Mononuclear cell (primary cell): ENCODE data around the gene CYP2J2. TPM values are rescaled to one million over a fixed set of nuclear protein-coding genes. Genes with fewer than 3 reads are reported as not detected.

Experiments
- H3K27me3 ChIP-seq: 2 replicates; pipeline ENCODE4 v1.6.0; 2011; ENCODE audit warnings: low read length, control low read depth; ENCODE audit not compliant: insufficient read depth
- H3K4me1 ChIP-seq: 2 replicates; pipeline ENCODE4 v1.5.1; 2011; ENCODE audit warnings: mild to moderate bottlenecking, low read length, control low read depth; ENCODE audit not compliant: insufficient read depth
- H3K4me3 ChIP-seq: 2 replicates; pipeline ENCODE4 v1.5.1; 2011; ENCODE audit warnings: mild to moderate bottlenecking, low read length, moderate library complexity
- H3K9me3 ChIP-seq: 2 replicates; pipeline ENCODE4 v1.5.1; 2011; ENCODE audit warnings: low read depth, mild to moderate bottlenecking, control low read depth, low read length
- total RNA-seq: library from RNA; depleted of rRNA; stranded (reverse); fragments of >200 nt; gene quantifications from one replicate; pipeline ENCODE4 v1.2.3, GENCODE V29; 2012

CYP2J2 gene
- total RNA-seq, 1 donor: 0.10 TPM

GRCh38 chr1:59901770-59902388 lies 24.7 kb downstream of the CYP2J2 start:
- Histone ChIP-seq H3K27me3 (no peaks in the 10 kb centered on the region), H3K4me3 (no peak overlapping the region), H3K4me1 (no peaks in the 10 kb centered on the region), H3K9me3 (no peaks in the 10 kb centered on the region)

GRCh38 chr1:59900640-59901039 lies 25.9 kb downstream of the CYP2J2 start:
- Histone ChIP-seq H3K9me3 (no peaks in the 10 kb centered on the region), H3K4me3 (no peak overlapping the region), H3K4me1 (no peaks in the 10 kb centered on the region), H3K27me3 (no peaks in the 10 kb centered on the region)

DNA sequence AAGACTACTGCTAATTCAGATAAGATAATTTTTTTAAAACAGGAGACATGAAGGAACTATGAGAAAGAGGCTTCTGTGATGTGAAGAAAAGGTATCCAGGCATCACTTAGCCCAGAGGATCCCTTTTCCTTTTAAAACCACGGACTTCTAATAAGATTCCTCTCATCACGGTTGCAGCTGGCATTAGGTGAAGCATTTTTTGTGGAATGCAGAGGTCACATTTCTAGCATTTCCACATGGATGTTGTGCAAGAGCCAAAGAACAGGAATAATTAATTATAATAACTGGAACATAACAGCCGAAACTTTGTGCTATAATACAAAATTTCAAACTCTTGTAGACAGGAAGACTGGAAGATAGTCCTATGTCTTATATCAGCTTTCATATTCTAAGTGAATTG lies 27.6 kb downstream of the CYP2J2 start:
- Histone ChIP-seq H3K27me3 (no peaks in the 10 kb centered on the region), H3K4me1 (no peaks in the 10 kb centered on the region), H3K4me3 (no peak overlapping the region), H3K9me3 (no peaks in the 10 kb centered on the region)

DNA sequence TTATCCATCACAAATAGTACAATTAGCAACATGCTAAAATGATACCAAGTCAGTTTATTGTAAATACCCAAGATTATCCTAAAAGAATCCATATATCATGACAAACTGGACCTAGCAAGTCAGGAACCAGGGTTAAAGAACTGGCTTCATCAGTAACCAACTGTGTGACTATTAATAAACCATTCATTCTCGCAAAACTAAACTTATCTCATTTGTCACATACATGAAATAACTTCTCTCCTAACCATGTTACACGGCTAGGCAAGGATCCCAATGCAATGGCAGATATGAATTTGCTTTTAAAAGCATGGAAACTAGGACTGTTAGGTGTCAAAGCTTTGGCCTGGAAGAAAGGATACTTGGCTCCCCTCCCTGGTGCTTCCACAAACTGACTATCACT lies 29.4 kb downstream of the CYP2J2 start:
- Histone ChIP-seq H3K4me3 (no peak overlapping the region), H3K9me3 (no peaks in the 10 kb centered on the region), H3K4me1 (no peaks in the 10 kb centered on the region), H3K27me3 (no peaks in the 10 kb centered on the region)

DNA sequence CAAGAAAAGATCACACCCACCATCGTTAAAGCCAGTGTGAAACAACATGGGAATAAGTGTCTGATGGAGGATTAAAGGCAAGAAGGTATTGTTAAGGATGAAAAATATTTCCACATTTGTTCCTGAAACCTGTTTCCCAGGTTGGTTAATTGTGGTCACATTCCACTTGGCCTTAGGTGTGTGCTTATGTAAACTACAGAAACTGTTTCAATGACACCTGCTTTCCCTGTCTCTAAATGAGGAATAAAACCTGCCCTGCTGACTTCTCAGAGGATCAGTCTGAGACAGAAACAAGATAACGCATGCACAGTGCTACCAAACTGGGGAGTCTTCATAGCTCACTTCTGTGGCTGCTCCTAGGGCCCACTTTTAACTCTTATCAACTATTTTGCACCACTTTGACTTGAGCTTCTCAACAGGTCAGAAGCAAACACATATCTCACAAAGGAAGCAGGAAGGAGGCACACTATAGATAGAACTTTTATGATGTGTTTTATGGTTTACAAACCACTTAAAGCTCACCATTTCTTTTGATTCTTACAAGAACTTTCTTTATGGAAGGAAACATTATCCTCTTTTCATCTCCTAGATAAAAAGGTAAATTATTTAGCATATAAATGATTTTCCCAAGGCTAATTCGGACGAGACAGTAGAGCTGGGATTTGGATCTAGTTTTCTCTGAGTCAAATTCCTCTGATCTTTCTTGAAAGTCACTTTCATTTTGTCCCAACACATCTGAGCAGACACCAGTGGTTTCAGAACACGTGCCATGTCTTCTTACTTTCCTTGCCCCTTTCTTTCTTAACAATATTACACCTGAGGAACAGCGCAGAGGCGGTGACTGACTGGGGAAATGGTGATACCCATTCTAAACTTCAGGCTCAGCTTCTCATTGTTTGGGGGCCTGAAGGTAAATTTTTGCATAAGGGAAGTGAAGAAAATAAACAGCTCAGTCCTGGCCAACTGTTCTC lies 33.4 kb downstream of the CYP2J2 start:
- Histone ChIP-seq H3K27me3 (no peaks in the 10 kb centered on the region), H3K4me3 (no peak overlapping the region), H3K4me1 (no peaks in the 10 kb centered on the region), H3K9me3 (no peaks in the 10 kb centered on the region)

- no peaks in the 10 kb centered on the region for H3K9me3 ChIP-seq
- no peaks in the 10 kb centered on the region for H3K27me3 ChIP-seq
- H3K4me3 ChIP-seq: no peak overlapping the region
Observed at GRCh38 chr1:59885160-59885832, 41.3 kb downstream of the CYP2J2 start.

GRCh38 chr1:59880735-59881134 lies 45.8 kb downstream of the CYP2J2 start:
- no peaks in the 10 kb centered on the region for H3K27me3 ChIP-seq
- H3K4me3 ChIP-seq: no peak overlapping the region
- H3K4me1 ChIP-seq: no peaks in the 10 kb centered on the region
- peaks cover 9% of the 10 kb centered on the region for H3K9me3 ChIP-seq

More at GRCh38 chr1:59885160-59885832, 41.3 kb downstream of the CYP2J2 start:
- H3K4me1 ChIP-seq: no peaks in the 10 kb centered on the region

- Histone ChIP-seq H3K9me3 (peaks cover 9% of the 10 kb centered on the region), H3K4me3 (no peak overlapping the region), H3K27me3 (no peaks in the 10 kb centered on the region), H3K4me1 (no peaks in the 10 kb centered on the region)
Observed at GRCh38 chr1:59879996-59880505, 46.5 kb downstream of the CYP2J2 start.

DNA sequence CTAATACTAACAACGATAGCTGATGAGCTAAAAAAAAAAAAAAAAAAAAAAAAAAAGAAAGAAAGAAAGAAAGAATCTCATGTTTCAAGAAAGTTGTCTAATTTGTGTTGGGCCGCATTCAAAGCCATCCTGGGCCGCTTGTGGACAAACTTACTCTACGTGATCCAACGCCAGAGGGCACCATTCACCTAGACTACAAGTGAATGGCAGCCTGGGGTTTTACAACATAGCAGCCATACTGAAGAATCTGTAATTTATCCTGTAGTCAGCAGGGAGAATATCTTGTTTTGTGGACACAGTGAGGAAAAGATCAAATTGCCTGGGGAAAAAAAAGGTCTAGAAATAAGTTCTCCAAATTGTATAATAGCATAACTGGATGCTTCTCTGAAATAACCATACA lies 47.0 kb downstream of the CYP2J2 start:
- H3K9me3 ChIP-seq: peaks cover 9% of the 10 kb centered on the region
- H3K4me1 ChIP-seq: no peaks in the 10 kb centered on the region
- H3K27me3 ChIP-seq: no peaks in the 10 kb centered on the region
- no peak overlapping the region for H3K4me3 ChIP-seq

GRCh38 chr1:59878370-59878769 lies 48.2 kb downstream of the CYP2J2 start:
- Histone ChIP-seq H3K4me1 (no peaks in the 10 kb centered on the region), H3K9me3 (peaks cover 9% of the 10 kb centered on the region), H3K4me3 (no peak overlapping the region), H3K27me3 (no peaks in the 10 kb centered on the region)

DNA sequence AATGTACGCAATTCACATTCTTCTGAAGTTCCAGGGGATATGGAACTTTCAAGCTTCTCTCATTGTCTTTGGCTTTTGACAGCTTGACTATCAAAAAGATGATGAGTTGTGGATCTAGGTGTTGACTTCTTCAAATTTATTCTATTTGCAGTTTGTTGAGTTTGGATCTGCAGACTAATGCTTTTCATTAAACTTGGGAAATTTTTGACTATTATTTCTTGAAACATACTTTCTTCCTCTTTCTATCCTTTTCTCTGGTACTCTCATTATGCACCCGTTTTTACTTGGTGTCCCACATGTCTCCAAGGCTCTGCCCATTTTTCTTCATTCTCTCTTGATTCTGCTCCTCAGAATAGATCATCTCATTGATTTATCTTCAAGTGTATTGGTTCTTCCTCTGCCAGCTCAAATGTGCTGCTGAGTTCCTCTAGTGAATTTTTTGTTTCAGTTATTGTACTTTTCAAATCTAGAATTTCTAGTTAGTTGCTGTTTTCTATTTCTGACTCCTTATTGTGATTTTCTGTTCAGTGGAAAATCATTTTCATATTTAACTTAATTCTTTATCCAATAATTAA lies 49.4 kb downstream of the CYP2J2 start:
- H3K4me3 ChIP-seq: no peak overlapping the region
- no peaks in the 10 kb centered on the region for H3K4me1 ChIP-seq
- no peaks in the 10 kb centered on the region for H3K27me3 ChIP-seq
- peaks cover 9% of the 10 kb centered on the region for H3K9me3 ChIP-seq

- Histone ChIP-seq H3K9me3 (no peaks in the 10 kb centered on the region), H3K4me3 (no peak overlapping the region), H3K27me3 (no peaks in the 10 kb centered on the region), H3K4me1 (no peaks in the 10 kb centered on the region)
Observed at GRCh38 chr1:59871746-59872145, 54.8 kb downstream of the CYP2J2 start.

- H3K27me3 ChIP-seq: no peaks in the 10 kb centered on the region
- H3K9me3 ChIP-seq: no peaks in the 10 kb centered on the region
- H3K4me3 ChIP-seq: no peak overlapping the region
- no peaks in the 10 kb centered on the region for H3K4me1 ChIP-seq
Observed at GRCh38 chr1:59866462-59866861, 60.1 kb downstream of the CYP2J2 start.

- no peak overlapping the region for H3K4me3 ChIP-seq
- H3K9me3 ChIP-seq: peaks cover 6% of the 10 kb centered on the region
- H3K4me1 ChIP-seq: no peaks in the 10 kb centered on the region
- no peaks in the 10 kb centered on the region for H3K27me3 ChIP-seq
Observed at GRCh38 chr1:59857679-59858354, 68.8 kb downstream of the CYP2J2 start.
